Small intestine (tissue), 7 donors: ENCODE measurements around the gene GSTCD. TPM values are rescaled to one million over a fixed set of nuclear protein-coding genes. Genes with fewer than 3 reads are reported as not detected.
"Not testable (repeated sequence)": the region's sequence is repeated elsewhere in the genome, so short reads cannot be mapped to it uniquely, and the experiment has no call there.

Experiments used
- DNase-seq, 2 donors: peaks; one replicate each; pipeline versions ENCODE4 v3.0.0 to v3.0.0-alpha.2; 2013
- FAIRE-seq: peaks from 2 replicates; lab custom pipeline; 2012; peaks lifted over from hg19 to GRCh38; lab: Jason Lieb, UNC
- H3K27ac ChIP-seq, 3 donors: one replicate each; pipeline ENCODE4 v1.5.1; 2013; ENCODE audit warnings: low read length in 2 of 3, mild to moderate bottlenecking in 2 of 3, control low read depth in 1 of 3, inconsistent platforms in 1 of 3, low read depth in 1 of 3, moderate library complexity in 1 of 3
- H3K27me3 ChIP-seq, 3 donors: one replicate each; pipeline ENCODE4 v1.6.1; 2013; ENCODE audit warnings: low read length in 3 of 3, inconsistent platforms in 1 of 3; ENCODE audit not compliant: control insufficient read depth in 3 of 3, insufficient read depth in 3 of 3
- H3K36me3 ChIP-seq, 3 donors: one replicate each; pipeline ENCODE4 v1.6.1; 2013; ENCODE audit warnings: low read length in 3 of 3, inconsistent platforms in 1 of 3, low read depth in 1 of 3, mild to moderate bottlenecking in 1 of 3, moderate library complexity in 1 of 3; ENCODE audit not compliant: control insufficient read depth in 3 of 3, insufficient read depth in 2 of 3
- H3K4me1 ChIP-seq, 3 donors: one replicate each; pipeline ENCODE4 v1.6.1; 2013; ENCODE audit warnings: low read length in 2 of 3, inconsistent platforms in 1 of 3, low read depth in 1 of 3, mild to moderate bottlenecking in 1 of 3, moderate library complexity in 1 of 3; ENCODE audit not compliant: control insufficient read depth in 3 of 3, insufficient read depth in 2 of 3
- H3K4me3 ChIP-seq, 3 donors: one replicate each; pipeline ENCODE4 v1.5.1; 2013; ENCODE audit warnings: low read length in 3 of 3, control low read depth in 1 of 3, inconsistent platforms in 1 of 3, low read depth in 1 of 3, mild to moderate bottlenecking in 1 of 3, moderate library complexity in 1 of 3
- H3K9me3 ChIP-seq, 2 donors: one replicate each; pipeline ENCODE4 v1.6.1; 2013; ENCODE audit warnings: low read depth in 1 of 2, low read length in 1 of 2; ENCODE audit not compliant: control insufficient read depth in 2 of 2, insufficient read depth in 1 of 2
- WGBS, 3 donors: extraction: QIAGEN DNeasy Blood & Tissue Kit; methylation state at CpG; one replicate each; pipeline ENCODE4 v1.1.7; 2013; 5-methylcytosine and 5-hydroxymethylcytosine counted together
- polyA plus RNA-seq, 4 donors: library from polyadenylated mRNA; stranded (reverse) in 3 of 4; unstranded in 1 of 4; fragments of 200-250 nt in 3 of 4; fragments of 120-200 nt in 1 of 4; gene quantifications; one replicate each; pipeline versions ENCODE4 v1.2.1 to v1.2.3, GENCODE V29; 2013
- donor health status: healthy with polysubstance abuse.
- donor health status: control.
- donor health status: control.
- donor health status: Bipolar disorder and iron deficiency.
- donor health status: healthy.

Gene GSTCD
- polyA plus RNA-seq, 4 donors: 1.4 to 8.7 (median 3.3) TPM

- H3K4me1 ChIP-seq, DNase-seq, FAIRE-seq, H3K27me3 ChIP-seq, H3K27ac ChIP-seq, H3K4me3 ChIP-seq, H3K36me3 ChIP-seq, H3K9me3 ChIP-seq: not testable (repeated sequence)
- WGBS, 3 donors: 78 to 88% (median 87%) methylated on average over 6 of the region's 6 CpGs
Observed at GRCh38 chr4:105848359-105848758, 139.8 kb downstream of the GSTCD start.

- Histone ChIP-seq H3K36me3 (peaks cover 0 to 2% (median 0%) of the 10 kb centered on the region in 3 donors), H3K4me1 (peaks cover 2 to 7% (median 2%) of the 10 kb centered on the region in 3 donors), H3K27ac (peak overlapping the region in 2 of 3 donors; percentile 61 to 86), H3K4me3 (no peak overlapping the region), H3K27me3 (no peaks in the 10 kb centered on the region), H3K9me3 (peaks cover 0 to 3% of the 10 kb centered on the region in 2 donors)
- WGBS, 3 donors: 12 to 63% (median 50%) methylated on average over 3 of the region's 3 CpGs
- FAIRE-seq: no peak
- peak; percentile 60 to 90 for DNase-seq
Observed at GRCh38 chr4:105851196-105851595, 142.6 kb downstream of the GSTCD start.

- not testable (repeated sequence) for H3K4me1 ChIP-seq, H3K27me3 ChIP-seq, H3K27ac ChIP-seq, FAIRE-seq, H3K36me3 ChIP-seq, H3K9me3 ChIP-seq, H3K4me3 ChIP-seq, DNase-seq
- WGBS, 3 donors: 95 to 100% (median 96%) methylated on average over 2 of the region's 2 CpGs
Observed at GRCh38 chr4:105852230-105852629, 143.6 kb downstream of the GSTCD start.

GRCh38 chr4:105858466-105859040 lies 150.0 kb downstream of the GSTCD start:
- 90 to 94% (median 91%) methylated on average over 10 of the region's 10 CpGs for WGBS, 3 donors
- FAIRE-seq: no peak
- DNase-seq: no peak

GRCh38 chr4:105859233-105859632 lies 150.6 kb downstream of the GSTCD start:
- WGBS, 3 donors: 18 to 47% (median 22%) methylated on average over 1 of the region's 1 CpG
- FAIRE-seq (no peak), DNase-seq (no peak)
- Histone ChIP-seq H3K27ac (no peak overlapping the region), H3K27me3 (no peaks in the 10 kb centered on the region), H3K4me3 (no peak overlapping the region), H3K4me1 (no peaks in the 10 kb centered on the region), H3K9me3 (peaks cover 0 to 29% of the 10 kb centered on the region in 2 donors), H3K36me3 (peaks cover 0 to 2% (median 0%) of the 10 kb centered on the region in 3 donors)

More at GRCh38 chr4:105858466-105859040, 150.0 kb downstream of the GSTCD start:
- Histone ChIP-seq H3K9me3 (peaks cover 0 to 29% of the 10 kb centered on the region in 2 donors), H3K27me3 (no peaks in the 10 kb centered on the region), H3K27ac (no peak overlapping the region), H3K4me3 (no peak overlapping the region), H3K4me1 (no peaks in the 10 kb centered on the region), H3K36me3 (peaks cover 0 to 2% (median 0%) of the 10 kb centered on the region in 3 donors)

GRCh38 chr4:105870963-105871362 lies 162.4 kb downstream of the GSTCD start:
- Histone ChIP-seq H3K27ac (no peak overlapping the region), H3K4me3 (no peak overlapping the region), H3K9me3 (no peaks in the 10 kb centered on the region), H3K4me1 (no peaks in the 10 kb centered on the region), H3K27me3 (no peaks in the 10 kb centered on the region), H3K36me3 (no peaks in the 10 kb centered on the region)
- FAIRE-seq (no peak), DNase-seq (no peak)
- WGBS, 3 donors: 71 to 78% (median 75%) methylated on average over 3 of the region's 3 CpGs

GRCh38 chr4:105871997-105872396 lies 163.4 kb downstream of the GSTCD start:
- Histone ChIP-seq H3K4me1 (no peaks in the 10 kb centered on the region), H3K36me3 (no peaks in the 10 kb centered on the region), H3K9me3 (no peaks in the 10 kb centered on the region), H3K27ac (no peak overlapping the region), H3K27me3 (no peaks in the 10 kb centered on the region), H3K4me3 (no peak overlapping the region)
- FAIRE-seq (no peak), DNase-seq (no peak)
- WGBS, 3 donors: 64 to 89% (median 83%) methylated on average over 2 of the region's 2 CpGs

GRCh38 chr4:105875233-105875632 lies 166.6 kb downstream of the GSTCD start:
- no peak for DNase-seq
- H3K4me1 ChIP-seq: no peaks in the 10 kb centered on the region
- no peak for FAIRE-seq
- no peak overlapping the region for H3K27ac ChIP-seq
- peaks cover 0 to 2% of the 10 kb centered on the region in 2 donors for H3K9me3 ChIP-seq
- no peaks in the 10 kb centered on the region for H3K36me3 ChIP-seq
- H3K27me3 ChIP-seq: no peaks in the 10 kb centered on the region
- no peak overlapping the region for H3K4me3 ChIP-seq

GRCh38 chr4:105878668-105879067 lies 170.1 kb downstream of the GSTCD start:
- FAIRE-seq (no peak), DNase-seq (no peak)
- no peak overlapping the region for H3K4me3 ChIP-seq
- H3K36me3 ChIP-seq: no peaks in the 10 kb centered on the region
- peaks cover 0 to 5% of the 10 kb centered on the region in 2 donors for H3K9me3 ChIP-seq
- H3K27ac ChIP-seq: no peak overlapping the region
- 60 to 79% (median 73%) methylated on average over 2 of the region's 2 CpGs for WGBS, 3 donors
- H3K4me1 ChIP-seq: no peaks in the 10 kb centered on the region
- no peaks in the 10 kb centered on the region for H3K27me3 ChIP-seq
